Measurements from ENCODE around the gene RAI14.

DNA sequence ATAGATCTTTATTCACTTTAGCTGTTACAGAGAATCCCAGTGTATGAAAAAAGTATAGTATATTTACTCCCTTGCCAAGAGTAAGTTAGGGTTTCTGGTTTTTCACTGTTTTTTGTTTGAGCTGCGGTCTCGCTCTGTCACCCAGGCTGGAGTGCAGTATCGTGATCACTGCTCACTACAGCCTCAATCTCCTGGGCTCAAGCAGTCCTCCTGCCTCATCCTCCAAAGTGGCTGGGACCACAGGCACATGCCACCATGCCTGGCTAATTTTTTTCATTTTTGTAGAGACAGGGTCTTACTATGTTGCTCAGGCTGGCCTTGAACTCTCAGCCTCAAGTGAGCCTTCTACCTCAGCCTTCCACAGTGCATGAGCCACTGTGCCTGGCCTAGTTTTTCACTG is 3.0 kb downstream of the RAI14 start:
- TF ChIP-seq, protein P1, sequence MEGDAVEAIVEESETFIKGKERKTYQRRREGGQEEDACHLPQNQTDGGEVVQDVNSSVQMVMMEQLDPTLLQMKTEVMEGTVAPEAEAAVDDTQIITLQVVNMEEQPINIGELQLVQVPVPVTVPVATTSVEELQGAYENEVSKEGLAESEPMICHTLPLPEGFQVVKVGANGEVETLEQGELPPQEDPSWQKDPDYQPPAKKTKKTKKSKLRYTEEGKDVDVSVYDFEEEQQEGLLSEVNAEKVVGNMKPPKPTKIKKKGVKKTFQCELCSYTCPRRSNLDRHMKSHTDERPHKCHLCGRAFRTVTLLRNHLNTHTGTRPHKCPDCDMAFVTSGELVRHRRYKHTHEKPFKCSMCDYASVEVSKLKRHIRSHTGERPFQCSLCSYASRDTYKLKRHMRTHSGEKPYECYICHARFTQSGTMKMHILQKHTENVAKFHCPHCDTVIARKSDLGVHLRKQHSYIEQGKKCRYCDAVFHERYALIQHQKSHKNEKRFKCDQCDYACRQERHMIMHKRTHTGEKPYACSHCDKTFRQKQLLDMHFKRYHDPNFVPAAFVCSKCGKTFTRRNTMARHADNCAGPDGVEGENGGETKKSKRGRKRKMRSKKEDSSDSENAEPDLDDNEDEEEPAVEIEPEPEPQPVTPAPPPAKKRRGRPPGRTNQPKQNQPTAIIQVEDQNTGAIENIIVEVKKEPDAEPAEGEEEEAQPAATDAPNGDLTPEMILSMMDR (IDR thresholded peaks at IDR 0.05; ENCODE audit: low read length) = no peak
- TF ChIP-seq EZH2 (optimal IDR thresholded peaks at IDR 0.05; ENCODE audit: low read depth, low read length) = no peak

Measured in MM.1S (cell line).